Fibroblast of skin of back (primary cell): ENCODE data around the gene RNPS1.
"Not testable (repeated sequence)": the region's sequence is repeated elsewhere in the genome, so short reads cannot be mapped to it uniquely, and the experiment has no call there.

ENCODE experiments used
- DNase-seq: peaks from one replicate; pipeline ENCODE4 v3.0.0-alpha.2; 2013

The RNPS1 gene

GRCh38 chr16:2256531-2257140 is 11.3 kb downstream of the RNPS1 start:
- DNase-seq = no peak

DNA sequence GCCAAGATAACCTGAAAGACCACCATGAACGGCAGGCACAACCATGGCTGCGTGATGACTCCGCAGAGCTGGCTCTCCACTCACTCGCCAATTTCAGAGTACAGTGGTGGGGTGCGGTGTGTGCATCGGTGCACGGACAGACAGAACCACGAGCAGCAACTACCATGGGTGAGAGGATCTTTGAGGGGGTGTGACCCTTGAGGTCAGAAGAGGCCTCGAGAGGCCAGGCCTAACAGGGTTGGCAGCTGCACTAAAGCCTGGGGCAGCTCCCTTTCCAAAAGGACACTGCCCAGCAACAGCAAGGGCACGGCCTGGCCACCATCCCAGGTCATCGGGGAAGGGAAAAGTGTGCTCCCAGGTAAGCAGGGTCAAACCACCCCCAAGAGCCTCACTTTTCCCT is 14.6 kb downstream of the RNPS1 start:
- DNase-seq = no peak

DNA sequence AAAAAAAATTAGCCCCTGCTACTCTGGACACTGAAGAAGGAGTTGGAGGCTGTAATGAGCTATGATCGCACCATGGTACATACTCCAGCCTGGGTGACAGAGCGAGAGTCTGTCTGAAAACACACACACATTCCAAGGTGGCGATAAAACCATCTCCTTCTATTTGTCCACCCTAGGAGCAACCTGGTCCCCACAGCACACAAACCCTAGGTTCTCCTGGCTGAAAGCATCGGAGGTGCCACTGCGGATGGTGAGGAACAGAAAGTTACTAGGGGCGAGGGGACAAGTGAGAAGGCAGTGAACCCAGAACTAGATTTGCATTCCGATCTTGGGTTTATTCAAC is 15.1 kb downstream of the RNPS1 start:
- DNase-seq = no peak

DNA sequence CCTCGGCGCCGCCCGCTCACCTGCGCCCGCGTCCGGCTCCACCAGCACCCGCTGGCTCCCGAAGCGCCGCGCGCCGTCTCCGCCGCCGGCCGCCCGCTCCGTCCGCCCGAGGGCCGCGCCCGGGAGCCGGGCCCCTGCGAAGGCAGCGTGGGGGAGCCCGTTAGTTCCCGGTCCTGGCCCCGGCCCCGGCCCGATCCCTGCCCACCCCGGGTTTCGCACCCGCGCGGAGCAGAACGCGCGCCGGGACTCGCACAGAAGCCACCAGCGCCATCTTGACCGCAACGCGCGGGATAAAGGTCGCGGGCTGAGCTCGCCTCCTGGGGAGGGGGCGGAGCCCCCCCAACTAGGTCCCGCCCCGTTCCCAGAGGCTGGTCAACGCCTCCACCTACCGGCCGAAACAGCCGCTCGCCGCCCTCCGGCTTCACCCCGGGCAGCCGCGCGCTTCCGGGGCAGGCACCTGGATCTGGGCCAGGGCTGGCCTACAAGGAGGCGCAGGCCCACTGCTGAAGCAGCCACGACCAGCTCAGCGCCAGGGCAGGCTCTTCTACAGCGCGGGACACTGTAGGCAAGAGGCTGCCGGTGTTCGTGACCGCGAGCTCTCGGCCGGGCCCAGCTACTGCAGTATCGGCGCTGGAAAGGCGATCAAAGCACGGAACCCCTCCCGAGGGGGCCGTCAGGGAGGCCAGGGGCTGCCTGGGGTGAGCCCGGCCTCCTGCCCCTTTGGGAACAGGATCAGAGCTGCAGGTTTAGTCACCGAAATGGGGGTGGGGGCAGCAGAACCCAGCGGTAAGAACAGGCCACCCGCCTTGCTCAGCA is 16.4 kb downstream of the RNPS1 start, which contains the start of gene ECI1:
TSS of gene ECI1 (minus strand) at position 292 of the 816 bp plus-strand sequence. CDS start at position 271, 21 bp downstream.
- DNase-seq = peak; percentile 92

- no peak for DNase-seq
These were observed 17.2 kb downstream of the RNPS1 start for GRCh38 chr16:2250652-2251295.

DNA sequence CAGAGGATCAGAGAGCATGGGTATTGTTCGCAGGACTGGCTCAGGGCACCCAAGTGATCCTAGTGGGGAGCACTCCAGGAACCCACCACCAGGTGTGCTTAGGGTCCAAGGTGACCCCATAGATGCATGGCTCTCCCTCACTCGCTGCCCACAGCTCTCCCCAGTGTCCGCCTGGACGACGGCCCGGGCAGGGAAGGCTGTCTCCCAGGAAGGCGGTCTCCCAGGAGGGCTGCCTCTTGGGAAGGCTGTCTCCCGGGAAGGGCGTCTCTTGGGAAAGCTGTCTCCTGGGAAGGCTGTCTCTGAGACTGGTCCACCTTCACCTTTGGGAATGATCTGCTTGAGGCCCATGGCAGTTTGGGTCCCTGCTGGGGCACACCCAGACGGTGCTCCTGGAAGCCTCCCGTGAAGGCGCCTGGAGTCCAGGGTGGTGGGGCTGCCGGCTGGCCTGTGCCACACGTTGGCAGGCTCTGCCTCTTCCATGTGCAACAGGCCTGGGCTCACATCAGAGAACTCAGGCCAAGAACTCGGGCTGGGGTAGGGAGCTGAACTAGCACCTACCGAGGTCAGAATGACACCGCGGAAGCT is 21.5 kb downstream of the RNPS1 start:
- no peak for DNase-seq

DNA sequence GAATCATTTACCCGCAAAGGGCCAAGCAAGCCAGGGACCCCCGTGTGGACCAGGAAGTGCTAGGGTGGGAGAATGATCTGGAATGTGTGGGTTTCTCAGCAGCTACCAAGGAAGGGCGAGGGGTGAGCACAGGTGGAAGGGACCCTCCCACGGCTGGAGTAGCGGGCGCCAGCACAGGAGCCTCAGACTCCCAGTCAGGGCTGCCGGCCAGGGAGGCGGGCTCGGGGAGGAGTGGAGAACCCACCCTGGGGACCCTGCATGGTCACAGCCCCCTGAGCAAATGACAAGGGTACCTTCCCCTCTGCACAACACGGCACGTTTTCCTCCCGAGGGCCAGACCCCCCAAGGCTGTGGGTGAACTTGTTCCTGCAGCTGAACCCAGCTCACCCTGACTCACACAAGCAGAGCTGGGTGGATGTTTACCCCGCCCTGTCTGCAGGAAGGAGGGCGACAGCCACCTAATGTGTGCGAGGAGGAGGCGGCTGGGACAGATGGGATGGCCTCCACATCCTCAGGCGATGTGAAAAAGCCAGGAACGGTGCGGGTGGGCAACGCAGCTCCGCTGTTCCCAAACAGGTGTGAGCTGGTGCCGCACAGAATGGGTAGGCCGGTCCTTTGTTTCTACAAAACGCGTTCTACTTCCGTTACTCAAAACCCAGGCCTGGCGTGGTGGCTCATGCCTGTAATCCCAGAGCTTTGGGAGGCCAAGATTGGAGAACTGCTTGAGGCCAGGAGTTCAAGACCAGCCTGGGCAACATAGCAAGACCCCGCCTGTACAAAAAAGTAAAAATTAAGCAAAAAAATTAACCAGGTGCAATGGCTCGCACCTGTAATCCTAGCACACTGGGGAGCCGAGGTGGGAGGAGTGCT is 22.8 kb downstream of the RNPS1 start:
- DNase-seq = no peak

- DNase-seq = no peak
These were observed 23.6 kb downstream of the RNPS1 start for GRCh38 chr16:2244301-2244700.

GRCh38 chr16:2243781-2244180 is 24.1 kb downstream of the RNPS1 start:
- no peak for DNase-seq

DNA sequence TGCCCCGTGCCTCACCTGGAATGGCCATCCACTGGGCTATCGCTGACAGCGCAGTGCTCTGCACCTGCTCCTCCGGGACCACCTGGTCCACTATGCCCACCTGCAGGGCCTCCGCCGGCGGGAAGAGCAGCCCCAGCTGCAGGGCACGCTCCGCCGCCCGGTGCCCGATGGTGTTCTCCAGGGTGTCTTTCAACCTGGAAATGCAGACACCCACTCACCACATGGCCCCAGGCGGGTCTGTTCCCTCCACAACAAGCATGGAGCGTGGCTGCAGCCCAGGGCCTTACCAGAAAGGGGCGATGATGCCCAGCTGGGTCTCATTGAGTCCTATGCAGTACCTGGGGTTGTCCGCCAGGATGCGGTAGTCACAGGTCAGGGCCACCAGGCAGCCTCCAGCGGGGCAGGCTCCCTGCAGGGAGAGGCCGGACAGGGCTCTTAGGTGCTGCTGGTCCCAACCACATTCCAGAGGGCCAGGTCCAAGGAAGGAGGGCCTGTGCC is 24.8 kb downstream of the RNPS1 start:
- no peak for DNase-seq

GRCh38 chr16:2242598-2242997 is 25.3 kb downstream of the RNPS1 start:
- no peak for DNase-seq

DNA sequence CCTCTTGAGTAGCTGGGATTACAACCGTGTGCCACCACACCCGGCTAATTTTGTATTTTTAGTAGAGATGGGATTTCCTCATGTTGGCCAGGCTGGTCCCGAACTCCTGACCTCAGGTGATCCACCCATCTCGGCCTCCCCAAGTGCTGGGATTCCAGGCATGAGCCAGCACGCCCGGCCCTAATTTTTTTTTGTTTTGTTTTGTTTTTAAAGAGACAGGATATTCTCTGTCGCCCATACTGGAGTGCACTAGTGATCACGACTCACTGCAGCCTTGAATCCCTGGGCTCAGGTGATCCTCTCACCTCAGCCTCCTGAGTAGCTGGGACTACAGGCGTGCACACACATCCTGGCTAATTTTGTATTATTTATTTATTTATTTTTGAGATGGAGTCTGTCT is 27.6 kb downstream of the RNPS1 start:
- not testable (repeated sequence) for DNase-seq

DNA sequence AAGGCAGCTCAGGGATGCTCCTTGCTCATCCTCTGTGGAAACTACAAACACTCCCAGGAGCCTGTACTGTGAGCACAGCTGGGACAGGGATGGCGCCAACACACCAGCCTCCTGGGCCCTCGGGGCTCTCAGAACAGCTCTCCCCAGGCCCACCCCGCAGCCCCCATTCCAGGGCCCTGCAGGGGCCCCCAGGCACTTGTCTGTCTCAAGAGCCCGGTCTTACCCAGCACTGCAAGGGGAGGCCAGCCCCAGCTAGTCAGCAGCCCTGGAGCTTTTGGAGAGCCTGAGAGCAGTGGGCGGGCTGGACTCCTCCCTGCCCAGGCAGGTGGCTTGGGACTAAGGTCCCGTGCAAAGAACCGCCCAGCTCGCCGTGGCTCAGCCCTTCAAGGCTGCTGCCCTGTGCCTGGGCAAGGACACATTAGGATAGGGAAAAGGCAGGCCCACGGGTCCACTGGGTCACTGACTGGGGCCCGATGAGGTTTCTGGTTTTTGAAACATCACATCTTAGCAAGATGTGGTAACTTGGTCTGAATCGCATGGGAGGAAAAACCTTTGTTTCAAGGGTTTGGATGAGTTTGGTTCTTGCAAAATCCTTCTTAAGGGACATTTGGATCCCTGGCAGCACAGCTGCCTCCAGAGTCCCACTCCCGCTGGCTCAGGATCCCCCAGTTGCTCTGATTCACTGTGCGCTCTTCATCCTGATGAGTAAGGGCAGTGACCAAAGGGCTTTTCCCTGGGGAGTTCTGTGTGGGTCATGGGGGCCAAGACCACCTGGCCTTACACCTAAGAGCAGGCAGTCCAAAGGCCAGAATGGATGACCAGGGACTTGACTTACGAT is 28.9 kb downstream of the RNPS1 start:
- DNase-seq = no peak

GRCh38 chr16:2238150-2238837 is 29.6 kb downstream of the RNPS1 start:
- no peak for DNase-seq

- DNase-seq = no peak
These were observed 30.3 kb downstream of the RNPS1 start for GRCh38 chr16:2237493-2238149.

DNA sequence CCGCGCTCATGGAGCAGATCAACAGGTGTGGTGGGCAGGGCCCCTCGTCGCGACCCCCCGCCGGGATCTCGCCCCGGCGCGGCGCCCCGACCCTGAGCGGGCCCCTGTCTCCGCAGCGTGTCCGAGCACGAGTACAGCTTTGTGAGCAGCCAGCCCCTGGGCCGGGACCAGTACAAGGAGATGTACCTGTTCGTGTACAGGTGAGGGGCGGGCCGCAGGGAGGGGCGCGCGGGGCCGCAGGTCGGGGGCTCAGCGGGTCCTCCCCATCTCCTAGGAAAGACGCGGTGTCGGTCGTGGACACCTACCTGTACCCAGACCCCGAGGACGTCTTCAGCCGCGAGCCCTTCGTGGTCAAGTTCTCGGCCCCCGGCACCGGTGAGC is 30.8 kb downstream of the RNPS1 start:
- no peak for DNase-seq

DNA sequence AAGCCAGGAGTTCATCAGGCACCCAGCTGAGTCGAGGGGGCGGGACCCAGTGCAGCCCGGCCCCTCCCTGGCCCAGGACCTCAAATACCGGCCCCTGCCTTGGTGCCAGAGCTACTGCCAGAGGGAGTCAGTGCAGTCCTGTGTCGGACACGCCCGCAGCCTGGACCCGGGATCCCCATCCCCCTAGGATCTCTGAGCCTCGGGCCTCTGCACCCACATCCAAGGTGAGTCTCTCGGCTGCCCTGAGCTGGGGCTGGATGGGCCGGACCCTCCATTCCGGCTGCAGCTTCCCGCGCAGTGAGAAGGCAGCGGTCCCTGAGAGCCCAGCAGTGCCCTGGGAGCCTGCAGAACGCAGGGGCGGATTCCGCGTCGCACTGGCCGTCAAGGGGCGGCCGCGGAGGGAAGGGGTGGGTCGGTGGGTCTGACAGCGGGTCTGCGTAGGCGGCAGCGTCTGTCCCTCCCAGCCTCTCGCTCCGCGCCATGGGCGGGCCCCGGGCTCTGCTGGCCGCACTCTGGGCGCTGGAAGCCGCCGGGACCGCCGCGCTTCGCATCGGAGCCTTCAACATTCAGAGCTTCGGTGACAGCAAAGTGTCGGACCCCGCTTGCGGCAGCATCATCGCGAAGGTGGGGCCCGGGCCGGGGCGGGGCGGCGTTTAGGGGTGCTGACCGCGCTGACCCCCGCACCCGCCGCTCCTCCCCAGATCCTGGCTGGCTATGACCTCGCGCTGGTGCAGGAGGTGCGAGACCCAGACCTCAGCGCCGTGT is 31.4 kb downstream of the RNPS1 start, which contains the start of gene DNASE1L2:
TSS of gene DNASE1L2 (plus strand) at position 108 of the 765 bp plus-strand sequence. CDS start at position 481, 373 bp downstream.
- no peak for DNase-seq

DNA sequence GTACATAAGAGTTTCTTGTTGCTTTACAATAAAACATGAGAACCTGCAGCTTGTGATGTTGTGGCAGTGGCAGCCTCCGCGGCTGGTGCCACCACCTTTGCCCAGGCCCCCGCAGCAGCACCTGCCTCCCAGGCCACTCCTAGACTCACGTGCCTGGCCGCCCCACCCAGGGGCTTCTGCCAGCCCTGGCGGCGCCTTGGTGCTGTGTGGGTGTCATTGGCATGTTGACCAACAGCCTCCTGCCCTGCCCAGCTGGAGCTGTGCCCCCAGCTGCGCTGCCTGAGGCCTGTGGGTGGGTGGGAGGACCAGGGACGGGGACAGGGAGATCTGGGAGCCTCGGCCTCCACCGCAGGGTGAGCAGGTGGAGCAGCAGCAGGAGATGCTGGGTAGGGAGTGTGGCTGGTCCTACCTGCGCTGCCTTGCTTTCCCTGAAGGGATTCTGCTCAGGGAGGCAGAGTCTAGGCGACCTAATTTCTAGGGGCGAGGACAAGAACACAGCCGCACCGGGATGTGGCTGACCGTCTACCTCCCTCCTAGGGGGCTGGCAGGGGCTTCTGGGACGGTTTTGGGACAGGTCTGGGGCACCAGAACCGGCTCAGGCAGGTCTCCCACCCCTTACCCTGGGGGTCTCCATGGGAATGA is 32.1 kb downstream of the RNPS1 start:
- no peak for DNase-seq

DNA sequence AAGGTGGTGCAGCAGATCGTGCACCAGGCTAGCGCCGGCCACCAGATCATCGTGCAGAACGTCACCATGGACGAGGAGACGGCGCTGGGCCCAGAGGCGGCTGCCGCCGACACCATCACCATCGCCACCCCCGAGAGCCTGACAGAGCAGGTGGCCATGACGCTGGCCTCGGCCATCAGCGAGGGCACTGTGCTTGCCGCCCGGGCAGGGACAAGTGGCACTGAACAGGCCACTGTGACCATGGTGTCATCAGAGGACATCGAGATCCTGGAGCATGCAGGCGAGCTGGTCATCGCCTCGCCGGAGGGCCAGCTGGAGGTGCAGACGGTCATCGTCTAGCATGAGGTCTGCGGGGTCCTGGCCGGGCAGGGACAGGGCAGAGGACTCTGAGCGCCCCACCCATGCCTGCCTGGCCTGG is 32.7 kb downstream of the RNPS1 start:
- no peak for DNase-seq
